22Rv1 (cell line): ENCODE data around the gene GOLGA3.
"Not testable (repeated sequence)": the region's sequence is repeated elsewhere in the genome, so short reads cannot be mapped to it uniquely, and the experiment has no call there.

Source experiments
- H3K27ac ChIP-seq: fragments of 450-650 bp; 2 replicates; pipeline ENCODE4 v1.5.1; 2017
- ZFX ChIP-seq: fragments of 450-650 bp; IDR thresholded peaks from 2 replicates; pipeline ENCODE4 v1.6.1; 2017; ENCODE audit warnings: antibody characterized with exemption, borderline replicate concordance
- TF ChIP-seq, protein P1 (sequence below): fragments of 450-650 bp; IDR thresholded peaks from 2 replicates; pipeline ENCODE4 v1.5.1; 2017; ENCODE audit warnings: mild to moderate bottlenecking

The GOLGA3 gene

GRCh38 chr12:132841151-132841550 lies 12.5 kb upstream of the GOLGA3 start:
- TF ChIP-seq, protein P1, sequence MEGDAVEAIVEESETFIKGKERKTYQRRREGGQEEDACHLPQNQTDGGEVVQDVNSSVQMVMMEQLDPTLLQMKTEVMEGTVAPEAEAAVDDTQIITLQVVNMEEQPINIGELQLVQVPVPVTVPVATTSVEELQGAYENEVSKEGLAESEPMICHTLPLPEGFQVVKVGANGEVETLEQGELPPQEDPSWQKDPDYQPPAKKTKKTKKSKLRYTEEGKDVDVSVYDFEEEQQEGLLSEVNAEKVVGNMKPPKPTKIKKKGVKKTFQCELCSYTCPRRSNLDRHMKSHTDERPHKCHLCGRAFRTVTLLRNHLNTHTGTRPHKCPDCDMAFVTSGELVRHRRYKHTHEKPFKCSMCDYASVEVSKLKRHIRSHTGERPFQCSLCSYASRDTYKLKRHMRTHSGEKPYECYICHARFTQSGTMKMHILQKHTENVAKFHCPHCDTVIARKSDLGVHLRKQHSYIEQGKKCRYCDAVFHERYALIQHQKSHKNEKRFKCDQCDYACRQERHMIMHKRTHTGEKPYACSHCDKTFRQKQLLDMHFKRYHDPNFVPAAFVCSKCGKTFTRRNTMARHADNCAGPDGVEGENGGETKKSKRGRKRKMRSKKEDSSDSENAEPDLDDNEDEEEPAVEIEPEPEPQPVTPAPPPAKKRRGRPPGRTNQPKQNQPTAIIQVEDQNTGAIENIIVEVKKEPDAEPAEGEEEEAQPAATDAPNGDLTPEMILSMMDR: no peak
- TF ChIP-seq ZFX: no peak
- no peak overlapping the region for H3K27ac ChIP-seq

DNA sequence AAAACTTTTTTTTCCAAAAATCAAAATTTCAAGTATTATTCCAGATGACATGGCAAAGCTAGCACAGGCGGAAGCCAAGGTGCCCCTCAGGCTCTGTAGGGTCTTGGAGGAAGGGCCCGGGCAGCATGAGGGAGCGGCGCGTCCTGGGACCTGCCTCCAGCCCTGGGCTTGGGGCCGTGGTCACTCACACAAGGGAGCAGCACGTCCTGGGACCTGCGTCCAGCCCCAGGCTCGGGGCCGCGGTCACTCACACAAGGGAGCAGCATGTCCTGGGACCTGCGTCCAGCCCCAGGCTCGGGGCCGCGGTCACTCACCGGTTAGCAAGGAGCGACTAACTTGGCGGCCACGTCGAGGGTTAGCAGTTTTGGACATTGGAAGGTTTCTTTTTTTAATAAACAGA lies 11.9 kb upstream of the GOLGA3 start:
- TF ChIP-seq ZFX: no peak
- TF ChIP-seq, protein P1: no peak

GRCh38 chr12:132839558-132840235 lies 11.0 kb upstream of the GOLGA3 start:
- TF ChIP-seq, protein P1: no peak
- H3K27ac ChIP-seq: no peak overlapping the region

More for the DNA sequence above, 11.9 kb upstream of the GOLGA3 start:
- no peak overlapping the region for H3K27ac ChIP-seq

DNA sequence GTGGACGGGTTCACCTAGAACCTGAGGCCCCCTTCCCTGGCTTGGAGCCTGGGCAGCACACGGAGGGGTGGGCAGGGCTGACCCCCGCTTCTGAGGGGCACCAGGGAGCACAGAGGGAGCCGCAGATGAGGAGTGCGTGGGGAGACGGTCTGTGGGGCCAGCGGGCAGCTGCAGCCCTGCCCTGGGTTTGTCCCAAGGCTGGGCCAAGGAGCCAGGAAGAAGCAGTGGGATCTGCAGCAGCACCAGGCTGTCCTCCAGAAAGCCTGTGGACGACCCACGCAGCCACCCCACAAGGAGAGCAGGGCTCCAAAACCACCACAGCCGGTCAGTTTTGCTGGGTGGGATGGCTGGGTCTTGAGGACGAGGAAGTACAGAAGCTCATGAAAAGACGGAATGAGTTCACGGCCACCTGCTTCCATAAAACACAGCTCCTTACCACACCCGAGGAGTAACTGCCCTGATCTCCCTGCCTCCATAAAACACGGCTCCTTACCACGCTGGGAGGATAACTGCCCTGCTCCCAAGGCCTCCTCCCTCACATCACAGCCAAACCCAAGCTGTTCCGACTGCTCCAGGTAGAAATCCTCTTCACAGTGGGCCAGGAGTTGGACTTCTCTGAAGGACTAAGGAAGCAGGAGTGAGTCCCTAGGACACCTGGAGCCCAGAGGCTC lies 9.9 kb upstream of the GOLGA3 start:
- TF ChIP-seq ZFX: no peak
- TF ChIP-seq, protein P1: no peak
- H3K27ac ChIP-seq: no peak overlapping the region

- TF ChIP-seq ZFX: no peak
- TF ChIP-seq, protein P1: no peak
- no peak overlapping the region for H3K27ac ChIP-seq
These were observed 9.2 kb upstream of the GOLGA3 start for GRCh38 chr12:132837693-132838409.

- TF ChIP-seq, protein P1: no peak
- TF ChIP-seq ZFX: no peak
- H3K27ac ChIP-seq: no peak overlapping the region
These were observed 8.2 kb upstream of the GOLGA3 start for GRCh38 chr12:132836795-132837331.

DNA sequence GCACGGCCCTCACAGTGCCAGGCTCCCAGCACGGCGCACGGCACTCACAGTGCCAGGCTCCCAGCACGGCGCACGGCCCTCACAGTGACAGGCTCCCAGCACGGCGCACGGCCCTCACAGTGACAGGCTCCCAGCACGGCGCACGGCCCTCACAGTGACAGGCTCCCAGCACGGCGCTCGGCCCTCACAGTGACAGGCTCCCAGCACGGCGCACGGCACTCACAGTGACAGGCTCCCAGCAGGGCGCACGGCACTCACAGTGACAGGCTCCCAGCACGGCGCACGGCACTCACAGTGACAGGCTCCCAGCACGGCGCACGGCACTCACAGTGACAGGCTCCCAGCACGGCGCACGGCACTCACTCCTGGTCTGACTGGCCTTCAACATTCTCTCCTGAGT lies 7.6 kb upstream of the GOLGA3 start:
- H3K27ac ChIP-seq: not testable (repeated sequence)
